ENCODE results near the gene AKIRIN1. TPM values are rescaled to one million over a fixed set of nuclear protein-coding genes. Genes with fewer than 3 reads are reported as not detected.
"Not testable (repeated sequence)": the region's sequence is repeated elsewhere in the genome, so short reads cannot be mapped to it uniquely, and the experiment has no call there.

The AKIRIN1 gene
- total and polyA plus RNA-seq, 10 of the 15 experiments (the other 5 are each of a cell fraction or from before 2014, with no cell fraction given): 7.5 to 72.3 (median 50.4) TPM

DNA sequence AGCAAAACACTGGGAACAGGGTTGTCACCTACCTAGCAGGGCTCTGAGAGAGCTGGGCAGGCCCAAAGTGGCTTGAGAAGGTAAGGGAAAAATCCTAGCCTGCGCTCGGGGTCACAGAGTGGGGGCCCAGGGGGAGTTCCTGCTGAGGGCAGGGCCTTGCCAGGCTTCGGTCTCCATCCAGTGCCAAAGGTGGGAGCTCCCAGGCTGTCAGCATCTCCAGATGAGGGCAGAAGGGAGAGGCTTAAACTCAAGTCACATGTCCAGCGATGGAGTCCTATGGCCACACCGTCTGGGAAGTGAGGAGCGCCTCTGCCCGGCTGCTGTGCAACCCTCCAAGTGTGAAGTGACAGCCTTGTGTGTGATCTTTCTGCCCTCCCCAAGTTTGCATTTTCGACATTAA lies 23.9 kb downstream of the AKIRIN1 start:
- H3K4me3 ChIP-seq; H3K4me1 ChIP-seq (ENCODE audit: control insufficient read depth, insufficient read depth, low read length); H3K4me2 ChIP-seq (ENCODE audit: control insufficient read depth, insufficient read depth); H3K9ac ChIP-seq (ENCODE audit: control insufficient read depth, insufficient read depth, low read length); H3K9me3 ChIP-seq (replicated peaks; ENCODE audit: control insufficient read depth, insufficient read depth, low read length); H4K20me1 ChIP-seq (ENCODE audit: control insufficient read depth, insufficient read depth); H3K27me3 ChIP-seq (replicated peaks in 1 of 2; ENCODE audit: control insufficient read depth in 2 of 2, insufficient read depth in 2 of 2, low read length in 1 of 2); H3K27ac ChIP-seq (ENCODE audit: control insufficient read depth, insufficient read depth); H2AFZ ChIP-seq (ENCODE audit: control insufficient read depth, low read depth, low read length); FAIRE-seq; H3K79me2 ChIP-seq (ENCODE audit: control insufficient read depth, insufficient read depth, low read length); intact Hi-C loops (cut with micrococcal nuclease; ENCODE audit: unreplicated experiment); SMC1A ChIA-PET (ENCODE audit: uncharacterized antibody, unreplicated experiment); H3K36me3 ChIP-seq (ENCODE audit: control insufficient read depth in 2 of 2, insufficient read depth in 2 of 2, low read length in 1 of 2); CTCF ChIA-PET; in situ Hi-C loops (cut with MboI); BruUV-seq (replicated peaks); DNase-seq (ENCODE audit: low read depth, low spot score); ATAC-seq: not testable (repeated sequence)
- RAD21 ChIA-PET (ENCODE audit: unreplicated experiment): interaction anchor here (0.6 kb wide), 1 partner anchor 20 kb away, joined by 3 read pairs; no protein-coding TSS in a partner anchor
- WGBS (ENCODE audit: insufficient coverage, insufficient replicate concordance, low lambda C conversion rate, missing lambda C conversion rate): 85% methylated on average over 8 of the region's 8 CpGs
- POLR2A ChIA-PET: interaction anchor here (1.2 kb wide), 1 partner anchor 11 kb away, joined by 3 read pairs; the partner anchor contains the start of gene NDUFS5

DNA sequence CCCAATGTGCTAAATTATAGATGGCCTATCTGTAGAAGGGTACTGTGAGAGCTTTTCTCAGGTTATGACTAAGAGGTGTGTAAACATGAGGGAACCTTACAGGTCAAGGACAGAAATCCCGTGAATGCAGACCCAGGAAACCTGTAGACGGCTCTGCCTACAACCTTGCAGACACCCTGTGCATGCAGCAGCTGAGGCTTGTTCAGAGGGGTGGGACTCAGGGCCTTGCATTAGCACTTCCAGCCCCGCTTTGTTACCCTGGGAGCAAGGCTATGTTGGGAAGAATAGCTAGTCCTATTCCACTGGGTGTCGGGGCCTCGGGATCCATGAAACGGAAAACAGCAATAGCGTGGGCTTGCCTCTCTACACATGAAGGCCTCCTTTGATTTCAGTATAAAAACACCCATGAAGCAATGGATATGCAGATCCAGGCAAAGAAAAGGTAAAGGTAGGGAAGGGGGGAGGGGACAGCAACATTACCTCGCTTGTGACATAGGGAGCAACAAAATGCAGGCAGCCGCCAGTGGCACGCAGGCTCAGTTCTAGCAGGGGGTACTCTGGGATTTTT lies 25.6 kb downstream of the AKIRIN1 start:
- no TSS peak for BruUV-seq (replicated peaks)
- Histone ChIP-seq H3K36me3 (ENCODE audit: control insufficient read depth in 2 of 2, insufficient read depth in 2 of 2, low read length in 1 of 2) (no peaks in the 10 kb centered on the region), H3K27ac (ENCODE audit: control insufficient read depth, insufficient read depth) (no peak overlapping the region), H2AFZ (ENCODE audit: control insufficient read depth, low read depth, low read length) (no peak overlapping the region), H3K4me2 (ENCODE audit: control insufficient read depth, insufficient read depth) (no peak overlapping the region), H3K9me3 (replicated peaks; ENCODE audit: control insufficient read depth, insufficient read depth, low read length) (no peaks in the 10 kb centered on the region), H3K79me2 (ENCODE audit: control insufficient read depth, insufficient read depth, low read length) (no peaks in the 10 kb centered on the region), H3K9ac (ENCODE audit: control insufficient read depth, insufficient read depth, low read length) (no peak overlapping the region), H3K4me3 (no peak overlapping the region), H3K4me1 (ENCODE audit: control insufficient read depth, insufficient read depth, low read length) (no peaks in the 10 kb centered on the region), H3K27me3 (replicated peaks in 1 of 2; ENCODE audit: control insufficient read depth in 2 of 2, insufficient read depth in 2 of 2, low read length in 1 of 2) (no peaks in the 10 kb centered on the region), H4K20me1 (ENCODE audit: control insufficient read depth, insufficient read depth) (no peaks in the 10 kb centered on the region)
- DNase-seq (ENCODE audit: low read depth, low spot score) (no peak), ATAC-seq (no peak), FAIRE-seq (no peak)
- ChIA-PET SMC1A (ENCODE audit: uncharacterized antibody, unreplicated experiment) (no interaction called here), POLR2A (no interaction called here), CTCF (no interaction called here), RAD21 (ENCODE audit: unreplicated experiment) (no interaction called here)
- in situ Hi-C loops (cut with MboI): no loop called here
- TF ChIP-seq NFIC (IDR thresholded peaks at IDR 0.05; ENCODE audit: low read depth, low read length) (no peak), ZNF384 (IDR thresholded peaks at IDR 0.05; ENCODE audit: borderline replicate concordance, low read depth, low read length) (no peak), POLR2A (IDR thresholded peaks at IDR 0.05; ENCODE audit: low read depth, low read length) (no peak), FOXK2 (IDR thresholded peaks at IDR 0.05) (no peak), ASH2L (IDR thresholded peaks at IDR 0.05; ENCODE audit: borderline replicate concordance, low read depth) (no peak), TCF12 (IDR thresholded peaks at IDR 0.05; ENCODE audit: low read depth, low read length) (no peak), CREB1 (IDR thresholded peaks at IDR 0.05; ENCODE audit: low read depth) (no peak), BCL11A (IDR thresholded peaks at IDR 0.05; ENCODE audit: low read depth, low read length) (no peak), RCOR1 (conservative IDR thresholded peaks at IDR 0.05; ENCODE audit: low read depth, low read length) (no peak), RELA (IDR thresholded peaks at IDR 0.05; ENCODE audit: borderline replicate concordance, partially characterized antibody) (no peak), ESRRA (IDR thresholded peaks at IDR 0.05; ENCODE audit: low read length) (no peak), MXI1 (IDR thresholded peaks at IDR 0.05; ENCODE audit: low read depth, low read length) (no peak)
- TF ChIP-seq, protein P1, sequence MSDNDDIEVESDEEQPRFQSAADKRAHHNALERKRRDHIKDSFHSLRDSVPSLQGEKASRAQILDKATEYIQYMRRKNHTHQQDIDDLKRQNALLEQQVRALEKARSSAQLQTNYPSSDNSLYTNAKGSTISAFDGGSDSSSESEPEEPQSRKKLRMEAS (IDR thresholded peaks at IDR 0.05; ENCODE audit: low read depth, low read length): no peak
- intact Hi-C loops (cut with micrococcal nuclease; ENCODE audit: unreplicated experiment): no loop called here
- 83% methylated on average over 10 of the region's 10 CpGs for WGBS (ENCODE audit: insufficient coverage, insufficient replicate concordance, low lambda C conversion rate, missing lambda C conversion rate)
